Cardiac muscle cell (in vitro differentiated cells and primary cell): ENCODE data around the gene ST14. TPM values are rescaled to one million over a fixed set of nuclear protein-coding genes. Genes with fewer than 3 reads are reported as not detected.
"Not testable (repeated sequence)": the region's sequence is repeated elsewhere in the genome, so short reads cannot be mapped to it uniquely, and the experiment has no call there.

ENCODE experiments used
- DNase-seq, 2 donors: peaks; one replicate each; pipeline versions ENCODE4 v3.0.0 to v3.0.0-alpha.2; 2010 to 2017; ENCODE audit warnings: low read depth in 1 of 2, low spot score in 1 of 2
- H3K27ac ChIP-seq: fragments of 200-600 bp; sonication (generic); 2 replicates; pipeline ENCODE4 v1.5.1; 2016
- H3K27me3 ChIP-seq: fragments of 200-600 bp; sonication (generic); 2 replicates; pipeline ENCODE4 v1.6.0; 2016; ENCODE audit warnings: control low read depth
- H3K36me3 ChIP-seq: fragments of 200-600 bp; sonication (generic); 2 replicates; pipeline ENCODE4 v1.5.1; 2016; ENCODE audit warnings: control low read depth
- H3K4me1 ChIP-seq: fragments of 200-600 bp; sonication (generic); 2 replicates; pipeline ENCODE4 v1.8.1; 2017; ENCODE audit warnings: low read depth, mild to moderate bottlenecking, mixed run types
- H3K4me3 ChIP-seq: fragments of 200-600 bp; sonication (generic); 2 replicates; pipeline ENCODE4 v1.5.1; 2016; ENCODE audit warnings: mild to moderate bottlenecking
- H3K9me3 ChIP-seq: fragments of 200-600 bp; sonication (generic); 2 replicates; pipeline ENCODE4 v1.5.1; 2017; ENCODE audit warnings: low read depth, mild to moderate bottlenecking, control low read depth
- CTCF ChIP-seq: IDR thresholded peaks from 2 replicates; pipeline ENCODE4 v1.5.1; 2012; ENCODE audit warnings: low read depth, mild to moderate bottlenecking, low read length
- polyA plus RNA-seq: library from polyadenylated mRNA; unstranded; fragments of >200 nt; fragmentation: Nextera tagmentation; extraction: Ambion mirVana; gene quantifications from 2 replicates; pipeline ENCODE4 v1.2.1, GENCODE V29; 2016
- total RNA-seq: library from RNA; depleted of rRNA; stranded (reverse); fragments of >200 nt; gene quantifications from 2 replicates; pipeline ENCODE4 v1.2.3, GENCODE V29; 2016

The ST14 gene
- total and polyA plus RNA-seq, 2 experiments from 2014 or later: 0.12 to 0.61 TPM

GRCh38 chr11:130168105-130168504 lies 8.5 kb downstream of the ST14 start:
- no peak overlapping the region for H3K27ac ChIP-seq
- H3K36me3 ChIP-seq: no peaks in the 10 kb centered on the region
- no peaks in the 10 kb centered on the region for H3K9me3 ChIP-seq
- no peak for TF ChIP-seq CTCF
- no peaks in the 10 kb centered on the region for H3K4me1 ChIP-seq
- DNase-seq: no peak
- peaks cover 64% of the 10 kb centered on the region for H3K27me3 ChIP-seq
- no peak overlapping the region for H3K4me3 ChIP-seq

GRCh38 chr11:130170345-130170744 lies 10.8 kb downstream of the ST14 start:
- TF ChIP-seq CTCF: no peak
- DNase-seq: no peak
- no peak overlapping the region for H3K27ac ChIP-seq
- H3K4me3 ChIP-seq: no peak overlapping the region
- H3K4me1 ChIP-seq: no peaks in the 10 kb centered on the region
- H3K9me3 ChIP-seq: no peaks in the 10 kb centered on the region
- H3K27me3 ChIP-seq: peaks cover 46% of the 10 kb centered on the region
- H3K36me3 ChIP-seq: no peaks in the 10 kb centered on the region

- Histone ChIP-seq H3K27me3 (peaks cover 34% of the 10 kb centered on the region), H3K36me3 (no peaks in the 10 kb centered on the region), H3K9me3 (no peaks in the 10 kb centered on the region), H3K4me3 (no peak overlapping the region), H3K4me1 (no peaks in the 10 kb centered on the region), H3K27ac (no peak overlapping the region)
- no peak for TF ChIP-seq CTCF
- no peak for DNase-seq
Observed at GRCh38 chr11:130171534-130171933, 12.0 kb downstream of the ST14 start.

GRCh38 chr11:130172001-130172400 lies 12.4 kb downstream of the ST14 start:
- not testable (repeated sequence) for H3K4me1 ChIP-seq, DNase-seq, H3K27ac ChIP-seq, H3K9me3 ChIP-seq, H3K36me3 ChIP-seq, H3K4me3 ChIP-seq
- H3K27me3 ChIP-seq: peaks cover 31% of the 10 kb centered on the region

GRCh38 chr11:130174642-130175041 lies 15.1 kb downstream of the ST14 start:
- no peaks in the 10 kb centered on the region for H3K9me3 ChIP-seq
- no peak for TF ChIP-seq CTCF

GRCh38 chr11:130175898-130176297 lies 16.3 kb downstream of the ST14 start:
- TF ChIP-seq CTCF: no peak
- H3K4me3 ChIP-seq: no peak overlapping the region
- H3K36me3 ChIP-seq: no peaks in the 10 kb centered on the region
- H3K4me1 ChIP-seq: peaks cover 8% of the 10 kb centered on the region
- no peak for DNase-seq
- no peaks in the 10 kb centered on the region for H3K9me3 ChIP-seq
- no peak overlapping the region for H3K27ac ChIP-seq
- H3K27me3 ChIP-seq: no peaks in the 10 kb centered on the region

More at GRCh38 chr11:130174642-130175041, 15.1 kb downstream of the ST14 start:
- Histone ChIP-seq H3K27me3 (peaks cover 9% of the 10 kb centered on the region), H3K27ac (no peak overlapping the region), H3K36me3 (no peaks in the 10 kb centered on the region), H3K4me3 (no peak overlapping the region), H3K4me1 (peaks cover 5% of the 10 kb centered on the region)
- no peak for DNase-seq
